ENCODE results near the gene RNF169.
A peak's percentile ranks its signal among the peaks of the same experiment; 100 is the strongest.
"Not testable (repeated sequence)": the region's sequence is repeated elsewhere in the genome, so short reads cannot be mapped to it uniquely, and the experiment has no call there.

RNF169 gene

GRCh38 chr11:74744277-74744676, 4.4 kb upstream of the RNF169 start:
- Mint-ChIP-seq H3K36me3 (no peaks in the 10 kb centered on the region), H3K27me3 (no peaks in the 10 kb centered on the region), H3K27ac (no peak overlapping the region), H3K4me1 (ENCODE audit: low read depth) (peaks cover 26% of the 10 kb centered on the region), H3K9me3 (ENCODE audit: low read depth) (no peaks in the 10 kb centered on the region), H3K4me3 (no peak overlapping the region)

- no peak overlapping the region for H3K27ac Mint-ChIP-seq
- H3K9me3 Mint-ChIP-seq (ENCODE audit: low read depth): no peaks in the 10 kb centered on the region
- H3K36me3 Mint-ChIP-seq: peaks cover 3% of the 10 kb centered on the region
- no peaks in the 10 kb centered on the region for H3K27me3 Mint-ChIP-seq
- H3K4me1 Mint-ChIP-seq (ENCODE audit: low read depth): peaks cover 39% of the 10 kb centered on the region
- no peak overlapping the region for H3K4me3 Mint-ChIP-seq
Observed at GRCh38 chr11:74746868-74747267, 1.8 kb upstream of the RNF169 start.

GRCh38 chr11:74749127-74749964, 697 bp downstream of the RNF169 start:
- Mint-ChIP-seq H3K9me3 (ENCODE audit: low read depth) (no peaks in the 10 kb centered on the region), H3K36me3 (peaks cover 3% of the 10 kb centered on the region), H3K27me3 (no peaks in the 10 kb centered on the region), H3K27ac (peak overlapping the region; percentile 90), H3K4me3 (peak overlapping the region; percentile 95), H3K4me1 (ENCODE audit: low read depth) (peaks cover 45% of the 10 kb centered on the region)

DNA sequence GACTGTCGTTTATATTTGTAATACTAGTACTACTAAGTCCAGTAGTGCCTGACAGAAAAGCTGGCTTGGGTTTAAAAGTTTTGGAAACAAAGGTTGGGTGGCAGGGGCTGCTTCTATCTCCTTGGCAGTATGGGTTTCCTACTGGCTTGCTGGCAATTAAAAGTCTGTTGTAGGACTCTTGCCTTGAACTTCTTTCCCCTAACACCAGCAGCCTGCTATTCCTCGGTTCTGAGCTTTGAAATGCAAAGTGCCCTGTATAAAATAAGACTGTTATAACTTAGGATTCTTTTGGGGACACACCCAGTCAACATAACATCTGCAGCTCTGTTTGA, 1.3 kb downstream of the RNF169 start:
- H3K4me3 Mint-ChIP-seq: peak overlapping the region; percentile 95
- H3K27ac Mint-ChIP-seq: peak overlapping the region; percentile 90
- H3K4me1 Mint-ChIP-seq (ENCODE audit: low read depth): peaks cover 49% of the 10 kb centered on the region
- H3K9me3 Mint-ChIP-seq (ENCODE audit: low read depth): no peaks in the 10 kb centered on the region
- peaks cover 3% of the 10 kb centered on the region for H3K36me3 Mint-ChIP-seq
- no peaks in the 10 kb centered on the region for H3K27me3 Mint-ChIP-seq

DNA sequence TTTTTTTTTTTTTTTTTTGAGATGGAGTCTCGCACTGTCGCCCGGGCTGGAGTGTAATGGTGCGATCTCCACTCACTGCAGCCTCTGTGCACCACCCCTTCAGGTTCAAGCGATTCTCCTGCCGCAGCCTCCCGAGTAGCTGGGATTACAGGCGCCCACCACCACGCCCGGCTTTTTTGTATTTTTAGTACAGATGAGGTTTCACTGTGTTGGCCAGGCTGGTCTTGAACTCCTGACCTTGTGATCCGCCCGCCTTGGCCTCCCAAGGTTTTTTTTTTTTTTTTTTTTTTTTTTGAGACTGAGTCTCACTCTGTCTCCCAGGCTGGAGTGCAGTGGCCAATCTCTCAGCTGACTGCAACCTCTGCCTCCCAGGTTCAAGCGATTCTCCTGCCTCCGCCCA, 1.9 kb downstream of the RNF169 start:
- H3K36me3 Mint-ChIP-seq; H3K9me3 Mint-ChIP-seq (ENCODE audit: low read depth); H3K27ac Mint-ChIP-seq; H3K27me3 Mint-ChIP-seq: not testable (repeated sequence)
- H3K4me3 Mint-ChIP-seq: peak overlapping the region; percentile 95
- peaks cover 56% of the 10 kb centered on the region for H3K4me1 Mint-ChIP-seq (ENCODE audit: low read depth)

- peak overlapping the region; percentile 70 for H3K4me3 Mint-ChIP-seq
- H3K27ac Mint-ChIP-seq: no peak overlapping the region
- peaks cover 56% of the 10 kb centered on the region for H3K4me1 Mint-ChIP-seq (ENCODE audit: low read depth)
- H3K9me3 Mint-ChIP-seq (ENCODE audit: low read depth): peaks cover under 1% of the 10 kb centered on the region
- H3K27me3 Mint-ChIP-seq: no peaks in the 10 kb centered on the region
- H3K36me3 Mint-ChIP-seq: peaks cover 3% of the 10 kb centered on the region
Observed at GRCh38 chr11:74751303-74751702, 2.7 kb downstream of the RNF169 start.

GRCh38 chr11:74754507-74755252, 6.0 kb downstream of the RNF169 start:
- Mint-ChIP-seq H3K4me1 (ENCODE audit: low read depth) (peaks cover 35% of the 10 kb centered on the region), H3K4me3 (no peak overlapping the region), H3K27ac (no peak overlapping the region), H3K36me3 (peaks cover 7% of the 10 kb centered on the region), H3K27me3 (no peaks in the 10 kb centered on the region), H3K9me3 (ENCODE audit: low read depth) (peaks cover 5% of the 10 kb centered on the region)

DNA sequence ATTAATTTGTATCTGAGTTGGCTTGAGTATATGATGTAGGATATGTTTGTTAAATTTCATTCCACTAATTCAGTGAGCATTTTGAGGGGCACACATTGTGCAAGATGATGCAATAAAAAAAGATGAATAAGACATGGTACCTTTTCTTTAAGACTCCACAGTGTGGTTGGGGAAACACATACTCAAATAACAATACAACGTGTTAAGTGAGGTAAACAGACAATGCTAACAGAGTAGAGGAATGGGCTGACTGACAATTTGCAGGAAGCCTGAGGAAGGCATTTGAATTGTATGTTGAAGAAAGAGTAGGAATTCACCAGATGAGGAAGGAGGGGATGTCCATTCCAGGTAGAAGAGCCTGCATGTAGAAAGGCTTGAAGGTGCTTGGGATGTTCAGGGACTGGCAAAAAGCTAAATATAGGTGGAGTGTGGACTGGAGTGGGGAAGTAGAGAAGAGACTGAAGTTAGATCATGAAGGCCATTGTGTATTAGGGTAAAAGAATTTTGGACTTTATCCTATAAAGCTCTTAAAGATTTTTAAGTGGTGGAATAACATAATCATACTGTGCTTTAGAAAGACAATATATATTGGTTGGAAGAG, 6.8 kb downstream of the RNF169 start:
- Mint-ChIP-seq H3K4me1 (ENCODE audit: low read depth) (peaks cover 27% of the 10 kb centered on the region), H3K27me3 (no peaks in the 10 kb centered on the region), H3K27ac (peak overlapping the region; percentile 3), H3K4me3 (no peak overlapping the region), H3K36me3 (peaks cover 7% of the 10 kb centered on the region), H3K9me3 (ENCODE audit: low read depth) (peaks cover 5% of the 10 kb centered on the region)

GRCh38 chr11:74756571-74756970, 7.9 kb downstream of the RNF169 start:
- Mint-ChIP-seq H3K4me1 (ENCODE audit: low read depth) (peaks cover 23% of the 10 kb centered on the region), H3K4me3 (no peak overlapping the region), H3K27me3 (no peaks in the 10 kb centered on the region), H3K36me3 (peaks cover 4% of the 10 kb centered on the region), H3K9me3 (ENCODE audit: low read depth) (peaks cover 5% of the 10 kb centered on the region), H3K27ac (no peak overlapping the region)

- Mint-ChIP-seq H3K4me1 (ENCODE audit: low read depth) (peaks cover 33% of the 10 kb centered on the region), H3K4me3 (no peak overlapping the region), H3K27ac (no peak overlapping the region), H3K9me3 (ENCODE audit: low read depth) (no peaks in the 10 kb centered on the region), H3K27me3 (no peaks in the 10 kb centered on the region), H3K36me3 (peaks cover 16% of the 10 kb centered on the region)
Observed at GRCh38 chr11:74766905-74767304, 18.3 kb downstream of the RNF169 start.

DNA sequence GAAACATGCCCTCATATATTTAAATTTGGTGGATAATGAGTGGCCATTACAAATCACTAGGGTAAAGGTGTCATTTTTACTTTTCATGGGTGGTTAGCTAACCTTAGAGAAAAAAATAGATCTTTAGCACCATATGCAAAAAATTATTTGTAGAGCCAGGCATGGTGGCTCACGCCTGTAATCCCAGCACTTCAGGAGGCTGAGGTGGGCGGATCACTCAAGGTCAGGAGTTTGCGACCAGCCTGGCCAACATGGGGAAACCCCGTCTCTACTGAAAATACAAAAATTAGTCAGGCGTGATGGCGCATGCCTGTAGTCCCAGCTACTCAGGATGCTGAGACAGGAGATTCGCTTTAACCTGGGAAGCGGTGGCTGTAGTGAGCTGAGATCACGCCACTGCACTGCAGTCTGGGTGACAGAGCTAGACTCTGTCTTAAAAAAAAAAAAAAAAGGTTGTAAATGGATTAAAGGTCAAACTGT, 19.6 kb downstream of the RNF169 start:
- H3K36me3 Mint-ChIP-seq; H3K4me3 Mint-ChIP-seq; H3K9me3 Mint-ChIP-seq (ENCODE audit: low read depth); H3K27me3 Mint-ChIP-seq; H3K27ac Mint-ChIP-seq: not testable (repeated sequence)
- peaks cover 26% of the 10 kb centered on the region for H3K4me1 Mint-ChIP-seq (ENCODE audit: low read depth)

GRCh38 chr11:74769055-74769707, 20.5 kb downstream of the RNF169 start:
- Mint-ChIP-seq H3K9me3 (ENCODE audit: low read depth) (no peaks in the 10 kb centered on the region), H3K27ac (no peak overlapping the region), H3K4me1 (ENCODE audit: low read depth) (peaks cover 25% of the 10 kb centered on the region)

GRCh38 chr11:74770456-74770855, 21.8 kb downstream of the RNF169 start:
- no peaks in the 10 kb centered on the region for H3K27me3 Mint-ChIP-seq
- H3K4me3 Mint-ChIP-seq: no peak overlapping the region
- H3K9me3 Mint-ChIP-seq (ENCODE audit: low read depth): no peaks in the 10 kb centered on the region
- H3K27ac Mint-ChIP-seq: no peak overlapping the region
- no peaks in the 10 kb centered on the region for H3K36me3 Mint-ChIP-seq
- H3K4me1 Mint-ChIP-seq (ENCODE audit: low read depth): peaks cover 31% of the 10 kb centered on the region

More at GRCh38 chr11:74769055-74769707, 20.5 kb downstream of the RNF169 start:
- H3K27me3 Mint-ChIP-seq: no peaks in the 10 kb centered on the region
- H3K36me3 Mint-ChIP-seq: no peaks in the 10 kb centered on the region
- H3K4me3 Mint-ChIP-seq: no peak overlapping the region

- H3K4me3 Mint-ChIP-seq: no peak overlapping the region
Observed at GRCh38 chr11:74771139-74771538, 22.5 kb downstream of the RNF169 start.

GRCh38 chr11:74773476-74773875, 24.8 kb downstream of the RNF169 start:
- Mint-ChIP-seq H3K36me3 (peaks cover 7% of the 10 kb centered on the region), H3K27ac (no peak overlapping the region), H3K9me3 (ENCODE audit: low read depth) (no peaks in the 10 kb centered on the region), H3K4me3 (no peak overlapping the region), H3K4me1 (ENCODE audit: low read depth) (peaks cover 36% of the 10 kb centered on the region), H3K27me3 (no peaks in the 10 kb centered on the region)

More at GRCh38 chr11:74771139-74771538, 22.5 kb downstream of the RNF169 start:
- H3K36me3 Mint-ChIP-seq: no peaks in the 10 kb centered on the region
- H3K9me3 Mint-ChIP-seq (ENCODE audit: low read depth): no peaks in the 10 kb centered on the region
- H3K27ac Mint-ChIP-seq: no peak overlapping the region
- peaks cover 34% of the 10 kb centered on the region for H3K4me1 Mint-ChIP-seq (ENCODE audit: low read depth)
- no peaks in the 10 kb centered on the region for H3K27me3 Mint-ChIP-seq

Data from activated naive CD8-positive, alpha-beta T cell (primary cell).